Measurements from ENCODE around the gene DMXL1.

GRCh38 chr5:119171686-119172085, 100.8 kb downstream of the DMXL1 start:
- TF ChIP-seq CTCF (IDR thresholded peaks at IDR 0.05) (no peak), POLR2A (IDR thresholded peaks at IDR 0.05) (no peak)

Measured in heart left ventricle (tissue), 13 donors.